Adrenal gland (tissue), 5 donors: Measurements from ENCODE around the gene IL1A.
A peak's percentile ranks its signal among the peaks of the same experiment; 100 is the strongest.

Source experiments
- POLR2A ChIP-seq, 2 donors: fragments of 450-650 bp; IDR thresholded peaks; one replicate each; pipeline ENCODE4 v1.6.1; 2017; ENCODE audit warnings: antibody characterized with exemption in 2 of 2, mild to moderate bottlenecking in 2 of 2, moderate library complexity in 1 of 2
- TF ChIP-seq, protein P1 (sequence below), 6 experiments: fragments of 450-650 bp in 4 of 6; fragments of 200-600 bp in 2 of 6; sonication (generic) in 1 of 6; IDR thresholded peaks; 1 replicate in 5 of 6; 2 replicates in 1 of 6; pipeline versions ENCODE4 v1.5.1 to v1.8.0; 2016 to 2021; ENCODE audit warnings: antibody characterized with exemption in 6 of 6, mild to moderate bottlenecking in 2 of 6, moderate library complexity in 1 of 6
- donor health status: DM: no; HTN: no; CAD: no.

DNA sequence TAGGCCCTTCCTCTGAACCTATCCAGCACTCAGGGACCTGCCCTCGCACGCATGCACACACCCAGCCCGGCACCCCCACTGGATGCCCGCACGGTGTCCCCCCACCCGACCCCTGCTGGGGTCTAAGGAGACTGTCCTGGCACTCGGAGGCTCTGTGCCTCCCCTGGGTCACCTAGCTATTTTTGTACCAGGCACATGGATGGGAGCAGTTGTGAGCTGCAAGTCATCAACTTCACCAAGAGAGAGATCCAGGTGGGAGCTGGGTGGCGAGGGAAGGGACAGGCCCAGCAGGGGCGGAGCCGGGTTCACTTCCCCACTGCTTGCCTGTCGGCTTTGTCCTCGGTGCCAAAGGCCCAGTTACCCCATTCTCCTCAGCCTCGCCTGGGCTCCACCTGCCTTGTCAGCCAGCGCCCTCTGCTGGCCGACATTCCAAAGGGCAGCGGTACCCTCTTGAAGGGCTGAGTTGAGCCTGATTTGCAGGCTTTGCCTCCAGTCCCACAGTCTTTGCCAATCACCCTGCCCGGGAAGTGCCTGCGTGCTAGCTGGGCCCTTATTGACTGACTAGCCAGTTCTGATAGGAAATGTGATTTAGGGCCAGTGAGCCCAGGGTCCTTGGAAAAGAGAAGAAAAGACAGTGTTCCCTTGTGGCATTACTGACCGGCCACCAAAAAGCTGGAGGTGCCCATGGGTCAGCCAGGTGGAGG is 57.7 kb downstream of the IL1A start:
- TF ChIP-seq, protein P1, sequence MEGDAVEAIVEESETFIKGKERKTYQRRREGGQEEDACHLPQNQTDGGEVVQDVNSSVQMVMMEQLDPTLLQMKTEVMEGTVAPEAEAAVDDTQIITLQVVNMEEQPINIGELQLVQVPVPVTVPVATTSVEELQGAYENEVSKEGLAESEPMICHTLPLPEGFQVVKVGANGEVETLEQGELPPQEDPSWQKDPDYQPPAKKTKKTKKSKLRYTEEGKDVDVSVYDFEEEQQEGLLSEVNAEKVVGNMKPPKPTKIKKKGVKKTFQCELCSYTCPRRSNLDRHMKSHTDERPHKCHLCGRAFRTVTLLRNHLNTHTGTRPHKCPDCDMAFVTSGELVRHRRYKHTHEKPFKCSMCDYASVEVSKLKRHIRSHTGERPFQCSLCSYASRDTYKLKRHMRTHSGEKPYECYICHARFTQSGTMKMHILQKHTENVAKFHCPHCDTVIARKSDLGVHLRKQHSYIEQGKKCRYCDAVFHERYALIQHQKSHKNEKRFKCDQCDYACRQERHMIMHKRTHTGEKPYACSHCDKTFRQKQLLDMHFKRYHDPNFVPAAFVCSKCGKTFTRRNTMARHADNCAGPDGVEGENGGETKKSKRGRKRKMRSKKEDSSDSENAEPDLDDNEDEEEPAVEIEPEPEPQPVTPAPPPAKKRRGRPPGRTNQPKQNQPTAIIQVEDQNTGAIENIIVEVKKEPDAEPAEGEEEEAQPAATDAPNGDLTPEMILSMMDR (IDR thresholded peaks at IDR 0.05), result peak; percentile 94 to 98 (median 97)
- TF ChIP-seq POLR2A (IDR thresholded peaks at IDR 0.05), result no peak
